Measurements from ENCODE around the gene ATP6V1G2.

DNA sequence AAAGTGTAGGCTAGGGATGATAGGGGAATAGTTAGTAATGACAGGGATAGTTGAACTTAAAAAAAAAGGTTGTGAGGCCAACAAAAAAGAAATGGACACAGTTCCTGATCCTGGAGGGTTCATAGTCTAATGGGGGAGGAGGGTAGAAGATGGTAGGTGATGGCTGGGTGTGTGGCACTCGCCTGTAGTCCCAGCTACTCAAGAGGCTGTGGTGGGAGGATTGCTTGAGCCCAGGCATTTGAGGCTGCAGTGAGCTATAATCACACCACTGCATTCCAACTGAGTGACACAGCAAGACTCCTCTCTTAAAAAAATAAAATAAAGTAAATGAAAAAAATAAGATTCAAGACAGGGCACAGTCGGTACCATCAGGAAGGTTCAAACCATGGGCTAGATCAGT, 50.8 kb downstream of the ATP6V1G2 start:
- TF ChIP-seq CTCF (IDR thresholded peaks at IDR 0.05; ENCODE audit: low read depth, low read length, poor library complexity, severe bottlenecking): no peak
- no peak for TF ChIP-seq EZH2phosphoT487 (IDR thresholded peaks at IDR 0.05; ENCODE audit: borderline replicate concordance, low read length)
